Stimulated activated CD4-positive, alpha-beta T cell treated with anti-CD3 and anti-CD28 coated beads, Interleukin-1b, Interleukin-23, amount 100 ng/mL, for 24 hours (primary cell): ENCODE results near the gene RSPO3.

Experiments used
- DNase-seq, 4 experiments: peaks; one replicate each; pipeline ENCODE4 v3.0.0-alpha.2; 2020; ENCODE audit warnings: low read depth in 4 of 4, low spot score in 1 of 4

RSPO3 gene

DNA sequence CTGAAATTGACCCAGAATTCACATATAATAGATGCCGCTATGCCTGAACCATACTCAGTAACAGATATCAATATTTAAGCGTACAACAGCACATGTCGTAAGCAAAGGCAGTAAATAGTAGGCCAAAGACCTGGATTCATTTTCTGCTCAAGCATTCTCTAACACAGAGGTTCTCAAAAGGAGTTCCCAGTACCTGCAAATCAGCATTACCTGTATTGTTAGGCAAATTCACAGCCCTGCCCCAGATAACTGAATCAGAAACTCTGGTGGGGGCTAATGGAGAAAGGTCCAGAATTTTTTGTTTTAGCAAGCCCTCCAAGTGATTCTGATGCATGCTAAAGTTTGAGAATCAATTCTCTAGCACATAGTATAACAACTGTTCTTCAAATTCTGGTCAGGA, 36.0 kb downstream of the RSPO3 start:
- DNase-seq = no peak

DNA sequence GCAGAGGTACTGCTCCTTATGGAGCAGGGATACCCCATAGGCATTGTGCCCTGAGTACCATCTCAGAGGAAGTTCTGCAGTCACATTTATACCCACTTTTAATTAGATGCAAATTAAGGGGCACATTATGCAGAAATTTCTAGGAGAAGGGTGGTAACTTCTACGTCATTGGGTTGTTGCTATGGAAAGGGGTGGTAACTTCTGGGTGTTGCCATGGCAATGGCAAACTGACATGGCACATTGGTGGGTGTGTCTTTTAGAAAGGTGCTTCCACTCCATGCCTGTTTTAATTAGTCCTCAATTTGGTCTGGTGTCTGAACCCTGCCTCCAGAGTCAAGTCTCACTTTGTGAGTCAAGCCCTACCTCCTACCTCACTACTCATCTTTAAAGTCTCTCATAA, 42.0 kb downstream of the RSPO3 start:
- DNase-seq = no peak

DNA sequence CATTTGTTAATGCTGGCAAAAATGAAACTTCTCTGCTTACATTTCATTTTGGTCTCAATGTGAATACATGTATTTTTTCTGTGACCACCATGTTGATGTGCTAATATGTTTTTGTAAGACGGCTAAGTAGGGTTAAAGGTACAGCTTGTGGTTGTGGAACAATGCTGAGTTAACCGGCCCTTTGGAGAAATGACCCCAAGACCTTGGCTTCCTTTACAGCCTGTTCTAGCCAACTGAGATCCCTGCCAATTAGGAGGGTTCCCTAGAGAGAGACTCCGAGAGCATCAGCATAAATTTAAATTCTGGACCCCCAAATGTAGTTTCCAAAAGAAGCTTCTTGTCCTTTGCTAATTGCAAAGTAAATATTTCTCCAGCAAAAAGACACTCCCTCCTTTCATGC, 44.4 kb downstream of the RSPO3 start:
- no peak for DNase-seq

DNA sequence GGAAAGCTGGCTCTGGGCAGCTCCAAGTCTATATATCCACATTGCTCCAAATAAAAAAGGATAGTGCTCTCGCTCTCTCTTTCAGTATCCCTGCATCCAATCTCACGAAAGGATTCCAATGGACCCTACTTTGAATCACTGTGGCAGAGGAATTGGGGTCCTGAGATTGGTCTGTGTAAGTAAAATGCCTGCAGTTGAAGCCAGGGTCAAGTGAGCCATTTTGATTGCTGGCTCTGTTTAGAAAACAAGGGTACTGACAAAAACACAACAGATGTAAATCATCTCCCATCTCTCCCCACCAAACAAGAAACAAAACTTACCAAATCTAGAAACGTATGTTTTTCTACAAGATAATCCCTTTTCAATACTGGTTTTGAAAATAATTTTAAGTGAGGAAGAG, 45.6 kb downstream of the RSPO3 start:
- DNase-seq = no peak

DNA sequence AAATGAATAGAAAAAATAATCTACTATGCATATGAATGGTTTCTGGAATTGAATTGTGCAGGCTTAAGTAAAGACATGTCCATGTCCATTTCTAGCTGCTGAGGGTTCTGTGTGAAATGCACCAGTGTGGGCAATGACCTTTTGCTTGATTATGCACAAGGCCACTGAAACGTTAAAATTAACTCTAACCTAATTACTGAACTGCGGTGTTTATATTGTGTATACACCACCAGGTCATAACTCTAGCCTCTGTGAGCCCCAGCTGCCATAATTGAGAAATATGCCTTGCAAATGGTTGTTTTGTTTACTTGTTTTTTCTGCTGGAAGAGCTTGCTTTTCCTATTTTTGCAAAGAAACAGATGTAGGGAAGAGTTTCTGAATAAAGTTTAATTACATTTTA, 46.1 kb downstream of the RSPO3 start:
- DNase-seq = no peak

DNA sequence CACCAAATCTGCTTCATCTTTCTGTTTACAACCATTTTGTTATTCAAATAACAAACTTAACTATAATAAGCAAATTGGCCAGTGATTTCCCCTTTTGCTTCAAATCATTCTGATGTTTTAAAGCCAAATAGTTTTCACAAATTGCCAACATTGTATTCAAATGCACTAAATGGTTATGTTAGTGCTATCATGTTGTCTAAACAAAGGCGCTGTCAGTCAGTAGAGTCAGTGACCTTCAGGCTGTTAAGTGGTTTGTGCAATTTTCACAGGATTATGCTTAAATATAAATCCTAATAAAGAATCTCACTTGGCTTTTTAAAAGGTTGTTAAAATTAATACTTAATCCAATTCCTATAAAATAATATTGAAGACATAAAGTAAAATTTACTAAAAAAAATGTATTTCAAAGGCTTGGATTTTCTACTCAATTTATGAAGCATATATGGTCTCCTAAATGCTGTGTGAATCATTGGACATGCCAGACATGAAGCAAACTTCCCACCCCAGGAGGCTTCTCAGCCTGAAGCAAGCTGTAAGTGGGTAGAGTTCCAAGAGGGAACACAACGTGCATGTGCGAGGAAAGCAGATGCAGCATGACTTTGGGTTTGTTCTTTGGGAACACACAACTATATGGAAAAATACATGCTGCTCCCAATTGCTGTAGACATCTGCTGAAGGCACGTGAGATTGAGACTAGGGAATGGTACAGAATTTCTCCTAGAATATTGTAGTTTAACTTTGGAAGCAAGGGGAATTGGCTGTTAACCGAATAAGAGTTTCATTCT, 54.9 kb downstream of the RSPO3 start:
- DNase-seq = no peak

DNA sequence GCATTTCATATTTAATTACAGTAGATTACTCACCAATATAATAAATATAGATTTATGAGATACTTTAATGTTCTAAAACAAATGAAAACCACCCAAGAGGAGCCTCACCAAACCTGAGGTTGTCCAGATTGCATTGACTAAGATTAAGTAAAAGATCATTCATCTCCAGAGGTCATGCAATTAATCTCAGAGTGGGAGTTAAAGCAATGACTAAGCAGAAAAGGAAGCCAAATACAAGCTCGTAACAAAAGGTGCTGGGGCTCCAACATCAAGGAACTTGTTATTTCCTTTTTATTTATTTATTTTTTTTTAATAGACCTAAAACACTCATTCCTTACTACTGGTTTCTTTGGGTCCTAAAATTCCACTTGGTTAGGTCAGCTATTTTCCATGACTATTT, 57.7 kb downstream of the RSPO3 start:
- DNase-seq = no peak

DNA sequence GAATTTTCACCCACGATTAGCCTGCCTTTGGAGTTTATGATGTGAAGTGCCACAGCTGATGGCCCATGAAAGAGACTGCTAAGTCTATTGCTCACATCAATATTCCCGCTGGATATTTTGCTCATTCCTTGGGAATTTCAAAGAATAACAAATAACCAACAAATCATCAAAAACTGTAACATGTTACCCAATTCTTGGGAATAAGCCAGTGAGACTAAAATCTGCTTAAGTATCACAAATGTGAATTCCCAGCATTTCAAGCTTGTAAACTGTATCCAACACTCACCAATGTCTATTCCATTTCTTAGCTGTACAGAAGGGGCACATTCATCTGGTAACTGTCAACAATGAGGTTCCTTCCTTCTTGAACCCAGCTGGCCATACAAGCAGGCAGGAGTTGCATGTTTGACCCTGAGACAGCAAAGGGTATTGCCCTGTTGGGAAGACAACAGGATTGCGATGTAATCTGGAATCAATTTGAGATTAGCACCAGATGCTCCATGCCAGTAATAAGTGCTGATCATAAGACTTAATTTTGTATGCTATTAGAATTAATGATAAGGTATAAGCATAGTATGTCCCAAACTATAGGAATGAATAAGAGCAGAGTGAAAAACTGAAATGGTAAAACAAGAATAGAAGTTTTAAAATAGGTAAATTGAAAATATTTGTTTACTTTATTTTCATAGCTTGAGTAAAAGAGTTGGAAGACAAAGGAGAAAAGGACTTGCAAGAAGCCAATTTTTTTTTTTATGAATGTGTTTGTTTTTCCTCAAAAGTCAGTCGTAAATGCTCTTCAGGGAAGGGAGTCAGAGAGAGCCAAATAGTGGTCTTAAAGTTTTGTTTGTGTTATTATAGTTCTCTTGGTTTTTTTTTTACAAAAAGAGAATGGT, 58.8 kb downstream of the RSPO3 start:
- no peak for DNase-seq

DNA sequence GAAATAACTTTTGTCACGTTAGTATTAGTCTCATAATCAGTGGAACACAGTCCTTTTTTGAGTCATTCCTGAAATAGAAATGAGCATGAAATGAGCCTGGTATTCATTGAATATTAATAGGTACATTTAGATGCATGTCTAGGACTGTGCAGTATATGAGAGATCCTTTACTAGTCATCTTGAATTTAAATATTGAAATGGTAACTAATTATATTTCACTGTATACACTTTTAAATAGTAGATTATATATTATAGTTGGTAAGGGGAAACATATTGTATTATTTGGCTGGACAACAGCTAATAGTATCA, 59.4 kb downstream of the RSPO3 start:
- no peak for DNase-seq

DNA sequence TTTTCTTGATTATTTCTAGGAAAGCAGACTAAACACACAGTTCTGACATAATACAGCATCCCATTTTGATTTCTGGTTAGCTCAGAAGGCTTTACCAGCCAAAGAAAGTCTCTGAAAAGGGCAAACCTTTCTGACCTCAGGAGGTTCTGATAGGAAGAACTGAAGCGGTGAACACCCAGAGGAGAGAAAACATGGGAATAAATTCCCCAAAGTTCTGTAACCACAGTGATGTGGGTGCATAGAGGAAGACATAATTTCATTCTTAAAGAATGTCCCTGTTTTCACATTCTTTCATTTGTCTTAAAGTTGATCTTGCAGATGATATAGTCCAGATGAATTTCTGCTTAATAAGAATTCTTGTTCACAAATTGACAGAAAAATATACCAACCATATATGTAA, 60.3 kb downstream of the RSPO3 start:
- no peak for DNase-seq

DNA sequence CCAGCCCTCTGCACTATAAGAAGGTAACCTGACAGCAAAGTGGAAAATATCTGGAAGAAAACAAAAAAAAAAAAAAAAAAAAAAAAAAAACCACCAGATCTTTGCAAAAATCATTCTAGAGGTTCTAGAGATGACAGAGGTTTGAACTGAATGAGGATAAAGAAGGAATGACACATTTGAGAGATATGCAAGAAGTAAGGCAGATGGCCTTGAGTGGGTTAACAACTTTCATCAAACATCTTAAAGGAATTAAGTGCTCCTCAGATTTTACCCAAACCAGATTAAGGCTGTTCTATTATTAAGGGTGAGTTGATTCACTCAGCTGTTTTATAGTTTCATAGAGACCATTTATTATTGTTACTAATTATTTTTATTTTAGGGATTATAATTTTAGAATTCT, 62.0 kb downstream of the RSPO3 start:
- no peak for DNase-seq

DNA sequence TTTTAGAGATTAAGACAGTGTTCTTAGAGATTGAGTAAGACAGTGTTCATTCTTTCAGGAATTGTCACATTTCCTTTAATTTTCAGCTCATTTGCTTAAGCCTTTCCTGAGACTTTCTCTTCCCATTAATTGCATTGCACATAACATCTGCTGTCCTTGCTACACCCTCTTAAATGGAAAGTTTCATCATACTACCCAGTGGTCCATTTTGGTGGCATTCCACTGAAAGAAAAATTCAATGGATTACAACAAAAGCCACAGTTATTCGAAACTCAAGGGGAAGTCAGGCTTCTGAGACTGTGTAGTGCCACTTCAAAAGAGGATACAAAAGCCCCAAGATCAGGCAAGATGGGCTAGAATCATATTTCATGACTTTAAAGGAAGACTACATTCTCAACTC, 64.0 kb downstream of the RSPO3 start:
- DNase-seq = no peak

DNA sequence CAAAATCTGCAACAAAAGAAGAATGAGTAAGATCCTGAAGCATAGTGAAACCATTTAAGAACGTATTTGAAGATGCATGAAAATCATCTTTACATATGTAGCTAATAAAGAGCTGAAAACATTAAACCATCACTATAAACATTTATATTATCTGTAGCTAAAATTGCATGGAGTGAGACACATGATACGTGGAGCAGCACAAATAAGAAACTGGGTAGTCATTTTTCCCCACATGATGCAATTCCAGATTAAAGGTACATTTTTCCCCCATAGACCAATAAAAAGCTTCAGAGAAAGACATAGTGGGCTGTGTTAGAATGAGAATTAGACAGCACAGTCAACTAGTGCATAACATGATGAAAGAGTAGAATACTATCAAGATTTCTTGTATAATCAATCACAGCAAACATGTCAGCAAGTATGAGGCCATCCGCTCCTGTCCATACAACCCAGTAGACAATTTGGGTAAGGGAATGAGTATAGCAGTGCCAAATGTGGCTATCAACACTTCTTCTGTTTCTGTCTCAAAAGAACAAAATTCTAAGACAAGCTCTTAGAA, 67.0 kb downstream of the RSPO3 start:
- DNase-seq = no peak

DNA sequence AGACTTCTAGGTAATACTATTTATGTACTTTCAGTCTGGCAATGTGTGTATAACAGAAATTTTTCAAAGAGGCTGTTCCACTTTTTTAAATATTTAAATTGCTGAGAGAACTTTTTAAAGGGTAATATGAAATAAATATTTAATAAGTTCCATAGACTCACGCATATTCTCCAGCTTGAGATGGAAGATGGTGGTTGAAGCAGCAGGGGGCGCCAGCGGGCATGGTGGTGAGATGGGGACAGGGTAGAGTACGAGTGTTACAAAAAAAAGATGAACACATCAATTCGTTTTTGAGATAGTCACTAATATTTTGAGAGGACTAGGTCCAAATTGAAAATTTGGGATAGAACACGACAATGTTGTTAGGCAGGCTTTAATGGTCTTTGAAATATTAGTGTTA, 68.4 kb downstream of the RSPO3 start:
- DNase-seq = peak; percentile 37 to 57 (median 46)

DNA sequence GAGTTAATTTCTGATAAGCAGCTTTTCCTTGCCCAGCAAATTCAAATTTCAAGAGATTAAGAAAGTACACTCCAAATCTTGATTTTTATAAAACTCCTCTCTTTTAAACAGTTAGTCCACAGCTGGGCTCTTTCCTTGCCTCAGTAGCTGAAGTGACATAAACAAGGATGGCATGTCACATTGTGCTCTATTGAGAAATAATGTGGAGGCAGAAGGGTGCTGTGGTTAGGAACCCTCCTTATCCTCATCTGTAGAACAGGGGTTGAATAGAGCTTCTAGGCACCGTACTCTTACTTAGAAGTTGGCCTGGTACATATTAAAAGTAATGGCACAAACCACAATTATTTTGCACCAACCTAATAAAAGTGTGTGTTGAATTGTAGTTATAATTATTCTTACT, 70.3 kb downstream of the RSPO3 start:
- DNase-seq = no peak

DNA sequence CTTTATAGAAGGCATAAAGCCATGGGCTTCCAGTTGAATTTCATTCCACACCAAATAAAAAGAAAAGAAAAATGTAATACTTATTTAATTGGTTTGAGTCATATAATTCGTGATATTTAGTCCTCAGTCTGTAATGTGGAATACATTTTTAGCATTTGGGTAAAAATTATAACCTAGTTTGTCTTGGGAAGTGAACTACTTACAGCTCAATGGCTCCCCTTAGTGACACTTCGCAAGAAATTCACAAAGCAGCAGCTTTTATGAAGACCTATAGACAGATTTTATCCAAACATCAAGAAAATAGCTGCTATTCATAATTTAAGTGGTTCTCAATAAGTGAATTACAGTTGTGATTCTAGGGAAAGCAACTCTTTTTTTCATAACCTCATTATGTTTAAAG, 72.1 kb downstream of the RSPO3 start:
- no peak for DNase-seq

DNA sequence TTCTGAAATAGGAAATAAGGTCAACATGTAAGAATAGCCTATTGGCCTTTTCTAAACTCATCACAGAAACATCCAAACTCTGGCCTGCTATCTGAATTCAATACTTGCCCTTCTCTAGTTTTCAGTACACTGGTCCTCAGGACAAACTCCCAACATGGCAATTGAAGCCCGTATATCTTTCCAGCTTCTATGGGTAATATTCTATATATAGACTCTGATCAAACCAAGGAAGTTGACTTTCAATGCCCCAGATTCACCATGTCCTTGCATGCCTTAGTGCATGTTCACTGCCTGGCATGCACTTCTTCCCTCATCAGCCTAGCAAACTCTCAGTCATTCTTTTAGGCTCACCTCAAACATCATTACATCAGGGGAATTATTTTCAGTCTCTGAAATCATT, 73.2 kb downstream of the RSPO3 start:
- no peak for DNase-seq

DNA sequence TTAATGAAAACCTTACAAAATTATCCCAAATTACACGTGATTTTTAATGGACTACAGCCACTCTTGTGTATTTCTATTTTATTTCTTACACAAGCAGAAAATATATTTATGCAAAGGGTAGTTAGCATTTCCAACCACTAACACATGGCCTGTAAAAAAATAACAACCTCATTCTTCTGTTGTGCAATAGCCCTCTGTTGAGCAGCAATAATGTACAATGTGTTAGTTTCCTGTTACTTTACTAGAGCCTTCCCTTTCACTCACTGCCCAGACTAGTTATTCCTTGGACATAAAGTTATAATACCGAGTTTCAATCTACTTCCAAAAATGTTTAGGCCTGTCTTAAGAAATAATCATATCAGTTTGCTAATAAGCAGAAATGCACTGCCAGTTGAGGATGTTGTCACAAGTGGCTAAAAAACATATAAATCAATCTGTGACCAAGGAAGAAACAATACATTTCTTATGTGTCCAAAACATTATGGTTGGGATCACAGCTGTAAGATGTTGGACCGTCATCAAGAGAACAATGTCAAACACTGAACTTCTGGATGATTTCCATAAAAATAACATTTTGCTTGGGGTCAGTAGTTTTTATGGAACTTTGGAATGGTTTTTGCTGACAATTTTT, 74.6 kb downstream of the RSPO3 start:
- DNase-seq = no peak

DNA sequence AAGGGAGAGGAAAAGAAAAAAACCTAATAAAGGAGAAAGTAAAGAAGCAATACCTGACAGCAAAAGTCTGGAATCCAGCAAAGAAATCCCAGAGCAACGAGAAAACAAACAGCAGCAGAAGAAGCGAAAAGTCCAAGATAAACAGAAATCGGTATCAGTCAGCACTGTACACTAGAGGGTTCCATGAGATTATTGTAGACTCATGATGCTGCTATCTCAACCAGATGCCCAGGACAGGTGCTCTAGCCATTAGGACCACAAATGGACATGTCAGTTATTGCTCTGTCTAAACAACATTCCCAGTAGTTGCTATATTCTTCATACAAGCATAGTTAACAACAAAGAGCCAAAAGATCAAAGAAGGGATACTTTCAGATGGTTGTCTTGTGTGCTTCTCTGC, 77.4 kb downstream of the RSPO3 start:
- no peak for DNase-seq

DNA sequence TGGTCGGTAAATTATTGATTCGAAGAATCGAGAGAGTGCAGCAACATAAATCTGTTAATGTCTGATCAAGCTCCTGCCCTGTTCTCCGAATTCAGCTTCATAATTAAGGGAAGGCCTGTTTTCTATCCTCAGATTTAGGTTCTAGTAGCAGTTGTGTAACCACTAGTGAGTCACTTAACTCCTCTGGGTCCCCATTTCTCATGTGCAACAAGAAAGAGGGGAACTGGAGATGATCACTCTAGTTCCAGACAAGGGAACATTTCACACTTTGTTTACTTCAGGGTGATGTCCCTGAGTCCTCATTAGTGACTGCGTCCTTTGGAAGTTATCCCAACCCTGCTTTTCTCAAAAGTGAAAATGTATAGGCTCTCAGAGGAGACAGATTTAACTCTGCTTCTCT, 80.1 kb downstream of the RSPO3 start:
- no peak for DNase-seq

DNA sequence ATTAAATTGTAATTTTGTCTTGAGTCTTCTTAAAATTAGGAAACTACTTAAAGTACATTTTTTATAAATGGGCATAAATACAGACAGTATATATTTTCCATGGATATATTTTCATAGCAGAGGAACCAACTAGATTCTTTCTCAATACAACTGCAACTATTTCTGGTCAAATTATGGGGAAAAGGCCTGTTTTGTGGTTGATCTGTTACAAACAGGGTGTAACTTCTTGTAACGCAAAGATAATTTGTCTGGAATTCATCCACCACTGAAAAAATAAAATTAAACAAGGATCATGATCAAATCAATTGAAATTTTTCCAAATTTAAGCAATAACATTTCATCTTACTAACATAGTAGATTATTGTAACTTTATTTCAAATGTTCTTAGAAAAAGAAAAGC, 81.0 kb downstream of the RSPO3 start:
- DNase-seq = no peak

DNA sequence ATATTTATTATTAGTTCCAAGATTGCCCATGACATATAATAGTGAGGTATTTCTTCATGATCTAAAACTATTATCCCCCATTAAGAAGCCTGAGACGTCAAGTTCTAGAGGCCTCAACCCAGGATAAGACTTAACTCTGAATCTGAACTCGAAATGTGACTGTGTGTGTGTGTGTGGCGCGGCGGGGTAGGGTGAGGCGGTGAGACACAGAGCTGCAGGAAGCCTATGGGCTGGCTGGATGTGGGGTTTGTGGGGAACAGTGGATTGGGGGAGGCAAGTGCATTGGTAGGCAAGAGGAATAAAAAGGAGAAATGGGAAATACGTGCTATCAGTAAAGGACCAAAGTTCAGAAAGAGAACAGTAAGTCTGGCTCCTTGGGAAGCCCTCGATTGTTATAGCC, 81.6 kb downstream of the RSPO3 start:
- no peak for DNase-seq
